GM21390 (cell line): ENCODE data around the gene RILPL2.
"Not testable (repeated sequence)": the region's sequence is repeated elsewhere in the genome, so short reads cannot be mapped to it uniquely, and the experiment has no call there.

Experiments used
- ATAC-seq: cut with Tn5 transposase; IDR thresholded peaks from one replicate; pipeline ENCODE4 v1.9.1; 2021; ENCODE audit not compliant: unreplicated experiment

RILPL2 gene

DNA sequence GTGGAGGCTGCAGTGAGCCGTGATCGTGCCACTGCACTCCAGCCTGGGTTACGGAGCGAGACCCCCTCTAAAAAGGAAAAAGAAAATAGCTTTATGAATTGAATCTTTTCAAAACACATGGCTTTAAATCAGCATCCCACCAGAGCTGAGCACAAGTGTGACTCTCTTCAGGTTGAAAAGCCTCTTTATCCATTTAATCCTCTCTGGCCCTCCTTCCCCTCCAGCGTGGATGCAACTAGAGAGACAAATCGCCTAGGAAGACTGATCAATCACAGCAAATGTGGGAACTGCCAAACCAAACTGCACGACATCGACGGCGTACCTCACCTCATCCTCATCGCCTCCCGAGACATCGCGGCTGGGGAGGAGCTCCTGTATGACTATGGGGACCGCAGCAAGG, 29.2 kb downstream of the RILPL2 start:
- not testable (repeated sequence) for ATAC-seq

DNA sequence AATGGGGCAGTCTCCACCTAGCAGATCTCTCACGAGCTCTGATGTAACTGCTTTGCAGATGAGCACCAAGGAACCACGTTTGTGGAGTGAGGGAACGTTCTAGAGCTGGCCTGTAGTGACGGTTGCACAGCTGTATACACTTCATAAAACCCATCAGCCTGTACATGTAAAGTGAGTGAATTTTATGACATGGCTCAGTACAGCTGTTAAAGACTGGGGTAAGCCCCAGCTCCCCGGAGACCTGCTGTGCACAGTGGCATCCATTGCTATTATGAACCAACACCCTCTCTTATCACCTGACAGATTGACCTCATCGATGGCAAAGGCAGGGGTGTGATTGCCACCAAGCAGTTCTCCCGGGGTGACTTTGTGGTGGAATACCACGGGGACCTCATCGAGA, 31.9 kb downstream of the RILPL2 start:
- ATAC-seq = no peak

DNA sequence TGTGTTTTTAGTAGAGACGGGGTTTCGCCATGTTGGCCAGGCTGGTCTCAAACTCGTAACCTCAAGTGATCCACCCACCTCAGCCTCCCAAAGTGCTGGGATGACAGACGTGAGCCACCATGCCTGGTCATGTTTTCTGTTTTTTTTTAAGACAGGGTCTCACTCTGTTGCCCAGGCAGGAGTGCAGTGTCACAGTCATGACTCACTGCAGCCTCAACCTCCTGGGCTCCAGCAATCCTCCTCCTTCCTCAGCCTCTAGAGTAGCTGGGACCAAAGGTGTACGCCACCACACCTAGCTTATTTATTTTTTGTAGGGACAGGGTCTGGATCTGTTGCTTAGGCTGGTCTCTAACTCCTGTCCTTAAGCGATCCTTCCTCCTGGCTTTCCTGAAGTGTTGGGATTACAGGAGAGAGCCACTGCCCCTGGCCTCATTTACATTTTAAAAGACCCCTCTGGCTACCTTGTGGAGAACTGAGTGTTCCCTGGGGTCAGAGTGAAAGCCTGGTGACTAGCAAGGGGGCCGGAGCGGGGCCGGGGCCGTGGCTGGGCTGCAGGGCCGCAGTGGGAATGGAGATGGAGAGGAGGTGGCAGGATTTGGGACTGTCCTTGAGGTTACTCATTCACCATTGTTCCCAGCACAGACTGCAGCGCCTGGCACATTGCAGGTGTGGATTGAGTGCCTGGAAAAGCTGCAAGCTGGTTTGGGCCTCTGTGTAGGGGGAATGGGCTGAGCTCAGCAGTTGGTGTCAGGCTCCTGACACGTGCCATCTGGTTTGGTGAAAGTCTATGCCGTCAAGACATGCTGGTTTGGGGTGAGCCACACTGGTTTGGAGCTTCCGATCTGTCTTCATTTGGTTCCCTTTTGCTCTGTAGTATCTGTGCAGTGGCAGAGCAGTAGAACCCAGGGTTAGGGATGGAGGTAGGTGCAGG, 34.5 kb downstream of the RILPL2 start:
- ATAC-seq = no peak

DNA sequence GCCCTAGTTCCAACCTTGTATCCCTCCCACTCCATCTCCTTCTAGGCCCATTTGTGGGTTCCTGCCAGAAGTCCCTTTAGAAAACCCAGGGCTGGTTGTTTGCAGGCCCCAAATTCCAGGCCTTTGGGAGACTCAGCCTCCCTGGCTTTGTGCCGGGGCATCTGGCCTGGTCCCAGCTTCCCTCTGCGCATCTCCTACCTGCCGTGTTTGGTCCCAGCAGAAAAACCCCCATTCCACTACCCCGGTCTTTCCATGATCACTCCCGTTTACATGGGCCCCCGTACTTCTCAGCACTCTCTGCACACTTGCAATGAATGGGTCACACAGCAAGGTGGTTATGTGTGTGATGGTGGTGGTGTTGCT, 37.2 kb downstream of the RILPL2 start:
- ATAC-seq = no peak

DNA sequence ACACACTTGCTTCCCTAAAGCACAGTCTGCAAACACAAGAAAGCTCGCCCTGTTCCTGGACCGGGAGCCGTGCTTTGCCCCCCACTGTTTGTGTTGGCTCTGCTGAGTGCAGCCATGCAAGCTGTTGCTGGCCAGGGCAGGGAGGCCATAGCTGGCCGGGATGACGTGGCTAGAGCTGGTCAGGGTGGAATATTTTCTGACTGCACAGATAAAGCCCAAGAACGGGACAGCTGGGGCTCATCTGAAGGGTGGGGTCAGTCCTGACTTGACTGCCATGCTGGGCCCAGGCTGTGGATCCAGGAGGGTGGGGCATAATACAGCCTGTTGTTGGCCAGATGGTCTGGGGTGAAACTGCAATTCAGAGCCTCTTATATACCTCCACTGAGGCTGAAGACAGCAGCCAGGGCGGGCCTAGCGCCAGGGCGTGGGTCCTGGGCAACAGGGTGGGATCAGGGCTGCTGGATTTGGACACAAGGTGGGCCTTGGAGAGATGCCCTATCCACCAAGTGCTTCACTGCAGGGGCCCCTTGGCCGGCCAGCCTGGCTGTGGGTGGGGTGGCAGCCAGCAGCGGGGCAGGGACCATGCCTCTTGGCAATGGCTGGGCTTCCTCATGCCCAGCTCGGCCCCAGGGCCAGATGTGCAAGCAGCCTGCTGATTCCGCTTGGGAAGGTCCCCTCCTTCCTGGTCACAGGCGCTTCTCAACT, 37.8 kb downstream of the RILPL2 start:
- ATAC-seq = no peak

DNA sequence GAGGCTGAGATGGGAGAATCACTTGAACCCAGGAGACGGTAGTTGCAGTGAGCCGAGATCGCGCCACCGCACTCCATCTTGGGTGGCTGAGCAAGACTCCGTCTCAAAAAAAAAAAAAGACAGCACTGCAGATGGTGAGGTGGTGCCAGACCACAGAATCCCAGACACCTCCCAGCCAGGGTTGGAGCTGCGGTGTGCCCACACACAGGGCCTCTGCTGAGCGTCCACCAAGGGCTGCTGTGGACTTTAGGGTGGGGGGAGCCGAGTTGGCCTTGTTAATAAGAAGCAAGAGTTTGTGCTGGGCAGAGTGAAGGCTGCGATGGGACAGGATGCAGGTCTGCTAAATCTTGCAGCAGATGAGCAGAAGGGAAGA, 38.3 kb downstream of the RILPL2 start:
- no peak for ATAC-seq

DNA sequence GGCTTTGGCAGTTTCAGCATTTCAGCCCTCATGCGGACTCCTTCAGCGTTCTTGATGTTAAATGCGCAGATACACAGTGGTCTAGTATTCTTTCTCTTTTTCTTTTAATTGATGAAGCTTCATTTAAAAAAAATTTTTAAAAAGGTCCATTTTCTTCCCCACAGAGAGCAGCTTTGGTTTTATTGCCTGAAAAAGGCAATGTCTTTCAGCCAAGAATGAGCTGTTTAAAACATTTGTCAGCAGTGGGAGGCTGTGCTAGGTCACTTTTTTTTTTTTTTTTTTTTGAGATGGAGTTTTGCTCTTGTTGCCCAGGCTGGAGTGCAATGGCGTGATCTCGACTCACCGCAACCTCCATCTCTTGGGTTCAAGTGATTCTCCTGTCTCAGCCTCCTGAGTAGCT, 39.1 kb downstream of the RILPL2 start:
- no peak for ATAC-seq

DNA sequence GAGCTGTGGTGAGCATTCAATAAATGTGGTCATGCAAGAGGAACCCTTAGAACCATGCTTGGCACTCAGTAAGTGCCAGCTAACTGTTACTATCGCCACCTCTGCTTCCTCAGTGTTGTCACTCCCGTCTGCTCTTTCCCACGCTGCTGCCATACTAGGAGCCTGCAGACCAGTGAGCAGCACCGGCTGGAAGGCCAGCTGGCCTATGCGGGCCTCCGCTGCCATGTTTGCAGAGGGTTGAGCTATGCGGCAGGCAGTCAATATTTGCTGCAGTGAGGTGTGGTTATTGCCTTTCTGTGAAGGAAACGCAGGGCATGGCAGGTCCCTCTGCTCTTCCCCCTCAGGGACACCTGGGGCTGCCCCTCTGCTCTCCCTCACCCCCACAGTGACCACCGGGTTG, 39.5 kb downstream of the RILPL2 start:
- ATAC-seq = no peak

DNA sequence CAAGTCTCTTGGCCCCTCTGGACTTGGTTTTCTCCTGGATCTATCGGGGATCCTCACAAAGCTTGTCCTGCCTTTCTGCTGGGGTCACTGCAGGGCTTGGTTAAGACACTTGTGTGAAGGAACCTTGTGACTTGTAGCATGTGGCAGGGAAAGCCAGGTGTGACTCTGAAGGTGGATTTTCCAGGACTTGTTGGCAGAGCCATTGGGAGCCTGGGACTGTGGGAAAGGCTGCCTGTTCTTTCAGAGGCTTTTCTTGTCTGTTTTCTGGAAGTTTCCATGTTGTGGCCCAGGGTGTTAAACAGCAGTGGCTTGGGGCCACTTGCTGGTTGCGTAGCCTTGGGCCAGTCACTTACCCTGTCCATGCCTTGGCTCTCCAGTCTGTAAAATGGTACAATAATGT, 39.9 kb downstream of the RILPL2 start:
- no peak for ATAC-seq

DNA sequence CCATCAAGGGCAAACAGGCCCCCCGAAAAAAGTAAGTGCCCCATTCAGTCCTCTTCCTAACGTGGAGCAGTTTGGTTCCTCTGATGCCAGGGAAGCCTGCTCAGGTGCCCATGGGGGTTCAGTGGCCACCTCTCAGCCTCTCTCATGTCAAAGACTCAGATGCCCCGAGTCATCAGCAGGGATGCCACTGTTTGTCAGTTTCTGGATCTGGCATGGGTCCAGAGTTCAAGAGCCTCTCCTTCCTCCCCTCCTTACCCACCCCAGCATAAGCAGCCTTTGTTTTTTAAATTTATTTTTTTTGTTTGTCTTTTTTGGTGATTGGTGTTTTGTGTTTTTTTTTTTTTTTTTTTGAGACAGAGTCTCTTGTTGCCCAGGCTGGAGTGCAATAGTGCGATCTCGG, 41.2 kb downstream of the RILPL2 start:
- no peak for ATAC-seq

DNA sequence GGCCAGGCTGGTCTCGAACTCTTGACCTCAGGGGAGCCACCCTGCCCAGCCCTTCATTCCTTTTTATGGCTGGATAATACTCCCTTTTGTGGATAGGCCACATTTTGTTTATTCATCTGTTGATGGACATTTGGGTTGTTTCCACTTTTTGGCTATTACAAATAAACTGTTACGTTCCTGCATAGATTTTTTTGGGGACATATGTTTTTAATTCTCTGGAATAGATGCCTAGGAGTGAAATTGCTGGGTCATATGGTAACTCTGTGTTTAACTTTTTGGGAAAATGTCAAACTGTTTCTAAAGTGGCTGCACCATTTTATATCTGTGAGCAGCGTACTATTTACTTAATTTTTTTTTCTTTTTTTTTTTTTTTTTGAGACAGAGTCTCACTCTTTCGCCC, 42.7 kb downstream of the RILPL2 start:
- no peak for ATAC-seq

DNA sequence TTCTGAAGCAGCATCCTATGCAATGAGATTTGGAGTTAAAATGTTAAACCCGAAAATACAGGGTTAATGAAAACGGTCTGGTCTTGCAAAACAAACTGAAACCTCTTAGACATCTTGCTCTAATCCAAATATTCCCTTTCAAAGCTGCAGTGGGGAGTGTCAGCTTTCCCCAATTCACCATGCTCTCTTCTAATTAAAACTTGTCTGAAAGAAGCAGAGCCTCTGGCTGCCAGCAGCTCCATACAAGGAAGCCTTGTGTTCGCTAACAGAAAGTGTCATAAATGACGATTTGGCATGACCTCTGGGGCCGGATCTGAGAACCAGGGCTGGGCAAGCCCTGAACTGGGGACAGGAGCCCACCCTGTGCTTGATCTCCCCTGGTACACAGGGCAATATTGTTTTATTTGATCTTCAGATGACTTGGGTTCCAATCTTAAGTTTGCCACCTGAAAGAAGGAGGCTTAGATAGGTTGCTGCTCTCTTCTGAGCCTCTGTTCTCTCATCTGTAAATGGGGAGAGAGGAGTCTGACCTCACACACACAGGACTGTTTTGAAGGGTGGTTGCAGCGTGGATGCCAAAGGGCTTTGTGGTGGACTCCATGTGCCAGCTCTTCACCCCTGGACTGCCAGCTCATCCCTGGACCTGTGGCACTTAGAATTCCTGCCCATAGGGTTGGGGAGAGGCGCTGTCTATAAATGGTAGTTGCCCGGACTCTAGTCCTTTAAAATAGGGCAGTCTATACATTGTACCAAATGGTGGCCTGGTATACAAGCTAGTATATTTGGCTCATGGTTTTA, 44.7 kb downstream of the RILPL2 start:
- ATAC-seq = no peak

DNA sequence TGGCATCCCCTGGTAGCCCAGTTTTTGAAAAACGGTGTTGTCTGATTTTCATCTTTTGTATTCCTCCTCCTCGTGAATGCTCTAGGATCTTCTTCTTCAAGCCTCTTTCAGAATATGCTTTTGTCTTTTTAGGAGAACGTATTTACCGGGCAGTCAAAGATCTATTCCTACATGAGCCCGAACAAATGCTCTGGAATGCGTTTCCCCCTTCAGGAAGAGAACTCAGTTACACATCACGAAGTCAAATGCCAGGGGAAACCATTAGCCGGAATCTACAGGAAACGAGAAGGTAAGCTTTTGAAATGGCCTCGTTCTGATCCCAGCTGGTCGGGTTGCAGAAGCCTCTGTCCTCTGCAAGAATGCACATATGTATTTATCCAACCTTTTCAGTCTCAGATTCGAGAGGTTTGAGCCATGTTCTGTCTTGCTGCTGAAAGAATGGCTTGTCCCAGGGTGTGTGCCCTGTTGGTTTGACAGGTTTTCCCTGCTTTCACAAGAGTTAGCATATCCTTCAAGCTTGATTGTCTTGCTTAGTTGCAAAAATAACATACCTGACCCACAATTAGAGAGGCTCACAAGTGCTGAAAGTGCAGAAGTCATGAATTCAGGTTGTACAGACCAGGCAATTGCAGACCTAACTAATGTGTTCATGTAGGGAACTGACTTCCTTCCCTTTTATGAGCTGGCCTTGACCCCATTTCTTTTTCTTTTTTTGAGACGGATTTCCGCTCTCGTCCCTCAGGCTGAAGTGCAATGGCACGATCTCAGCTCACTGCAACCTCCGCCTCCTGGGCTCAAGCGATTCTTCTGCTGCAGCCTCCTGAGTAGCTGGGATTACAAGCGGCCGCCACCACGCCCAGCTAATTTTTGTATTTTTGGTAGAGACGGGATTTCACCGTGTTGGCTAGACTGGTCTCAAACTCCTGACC, 45.7 kb downstream of the RILPL2 start:
- ATAC-seq = no peak

DNA sequence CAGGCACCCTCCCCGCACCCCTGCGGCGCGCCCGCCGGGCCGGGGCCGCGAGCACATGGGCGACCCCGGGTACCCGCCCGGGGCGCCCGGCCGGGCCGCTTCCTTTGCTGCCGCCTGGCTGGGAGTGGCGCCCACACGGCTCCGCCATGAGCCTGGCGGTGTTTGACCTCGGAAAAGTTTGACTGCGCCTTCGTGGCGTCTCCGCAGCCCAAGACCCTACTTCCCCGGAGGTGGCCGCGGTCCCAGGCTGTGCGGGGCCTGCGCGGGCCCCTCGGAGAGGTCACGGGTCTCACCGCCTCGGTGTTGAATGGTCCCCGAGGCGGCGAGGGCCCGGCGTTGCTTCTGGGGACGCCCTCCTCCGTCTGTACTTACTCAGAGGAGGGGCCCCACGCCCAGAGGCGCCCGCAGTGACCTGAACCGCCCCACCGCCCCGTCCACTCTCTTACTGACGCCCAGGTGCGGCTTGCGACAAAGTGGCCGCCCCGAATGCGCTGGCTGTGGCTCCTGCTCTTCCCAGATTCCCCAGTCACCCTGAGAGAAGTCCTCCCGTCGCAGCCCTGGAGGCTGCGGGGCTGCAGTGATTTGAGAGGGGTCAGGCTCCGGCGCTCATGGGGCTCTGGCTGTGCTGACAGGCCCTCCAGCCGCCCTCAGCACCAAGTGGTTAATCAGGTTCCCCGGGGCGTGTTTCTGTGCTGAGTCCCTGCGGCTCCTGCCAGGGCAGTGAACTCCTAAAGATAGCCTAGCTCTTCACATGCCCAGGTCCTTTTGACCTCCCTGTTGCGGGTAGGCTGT, 46.7 kb downstream of the RILPL2 start:
- peak; percentile 33 for ATAC-seq

DNA sequence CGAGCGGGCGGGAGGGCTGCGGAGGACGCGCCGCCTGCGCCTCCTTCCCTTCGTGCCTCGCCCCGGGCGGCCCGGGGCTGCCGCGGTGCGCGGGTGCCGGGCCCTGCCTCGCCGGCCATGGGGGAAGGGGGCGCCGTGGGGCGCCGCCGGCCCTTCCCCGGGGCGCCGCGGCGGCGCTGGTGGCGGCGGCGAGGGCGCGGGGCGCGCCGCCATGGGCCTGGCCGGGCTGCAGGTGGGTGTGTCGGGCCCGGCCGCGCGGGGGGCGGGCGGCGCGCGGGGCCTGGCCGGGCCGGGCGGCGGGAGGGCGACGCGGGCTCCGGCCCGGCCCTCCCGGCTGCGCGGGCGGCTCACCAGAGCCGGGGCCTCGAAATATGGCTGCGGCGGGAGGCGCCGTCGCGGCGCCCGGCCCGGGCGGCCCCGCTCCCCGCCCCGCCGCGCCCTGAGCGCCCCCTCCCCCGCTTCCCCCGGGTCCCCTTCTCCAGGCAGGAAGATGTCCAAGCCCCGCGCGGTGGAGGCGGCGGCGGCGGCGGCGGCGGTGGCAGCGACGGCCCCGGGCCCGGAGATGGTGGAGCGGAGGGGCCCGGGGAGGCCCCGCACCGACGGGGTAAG, 47.4 kb downstream of the RILPL2 start:
- ATAC-seq = no peak

DNA sequence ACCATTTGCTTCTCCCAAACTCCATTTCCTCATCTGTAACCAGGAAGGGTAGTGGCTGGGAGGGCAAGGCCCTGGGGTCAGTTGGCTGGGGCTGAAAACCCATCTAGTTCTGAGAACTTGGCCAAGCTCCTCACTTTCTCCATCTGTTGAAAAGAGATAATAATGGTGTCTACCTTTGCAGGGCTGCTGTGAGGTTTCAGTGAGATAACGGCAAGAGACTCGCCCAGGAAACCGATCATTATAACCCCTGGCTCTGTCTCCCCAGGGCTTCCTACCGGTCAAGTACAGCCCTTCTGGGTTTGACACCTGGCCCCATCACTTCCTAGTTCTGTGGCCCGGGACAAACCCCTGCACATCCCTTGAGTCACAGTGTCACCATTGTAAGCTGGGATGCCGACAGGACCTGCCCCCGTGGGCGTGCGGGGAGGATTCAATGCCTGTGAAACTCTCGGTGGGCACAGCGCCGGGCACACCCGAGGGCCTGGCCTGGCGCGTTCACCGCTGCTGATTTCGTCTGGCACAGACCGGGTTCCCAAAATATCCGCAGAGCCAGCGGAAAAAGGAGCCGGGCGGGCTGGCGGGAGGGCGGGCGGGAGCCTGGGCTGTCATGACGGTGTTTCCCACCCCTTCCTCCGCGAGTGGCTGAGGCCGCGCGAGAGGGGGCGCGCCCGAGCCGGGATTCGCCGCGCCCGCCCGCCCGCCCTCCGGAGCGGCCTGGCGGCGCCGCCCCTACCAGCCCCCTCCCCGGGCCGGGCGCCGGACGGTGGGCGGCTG, 48.1 kb downstream of the RILPL2 start:
- ATAC-seq = peak; percentile 41

DNA sequence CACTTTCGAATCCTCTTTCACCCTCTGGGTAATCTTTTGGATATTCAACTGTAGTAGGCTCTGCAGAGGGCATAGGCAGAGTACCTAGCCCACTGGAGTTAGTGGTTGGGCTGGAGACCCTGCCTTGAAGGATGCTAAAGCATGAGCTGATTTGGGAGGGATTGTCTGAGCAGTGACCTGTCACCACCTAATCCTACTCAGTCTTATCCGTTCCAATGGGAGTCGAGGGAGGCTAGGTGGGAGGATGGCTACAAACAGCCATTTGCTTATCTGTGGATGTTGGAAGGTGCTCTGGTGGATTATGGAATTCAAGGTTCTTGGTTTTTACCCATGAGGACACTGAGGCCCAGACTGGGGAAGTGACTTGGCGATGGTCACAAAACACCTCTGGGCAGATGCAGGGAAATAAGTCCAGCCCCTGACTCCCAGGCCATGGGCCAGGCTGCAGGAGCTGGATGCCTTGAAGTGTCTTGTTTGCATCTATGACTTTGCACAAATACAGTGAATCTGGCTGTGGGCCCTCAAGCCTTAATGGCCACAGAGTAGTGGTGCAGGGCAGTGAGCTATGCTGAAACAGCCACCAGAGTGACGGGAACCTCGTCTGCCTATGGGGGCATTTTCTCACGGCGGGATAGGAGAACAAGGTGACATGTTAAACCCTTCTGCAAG, 48.8 kb downstream of the RILPL2 start:
- no peak for ATAC-seq

DNA sequence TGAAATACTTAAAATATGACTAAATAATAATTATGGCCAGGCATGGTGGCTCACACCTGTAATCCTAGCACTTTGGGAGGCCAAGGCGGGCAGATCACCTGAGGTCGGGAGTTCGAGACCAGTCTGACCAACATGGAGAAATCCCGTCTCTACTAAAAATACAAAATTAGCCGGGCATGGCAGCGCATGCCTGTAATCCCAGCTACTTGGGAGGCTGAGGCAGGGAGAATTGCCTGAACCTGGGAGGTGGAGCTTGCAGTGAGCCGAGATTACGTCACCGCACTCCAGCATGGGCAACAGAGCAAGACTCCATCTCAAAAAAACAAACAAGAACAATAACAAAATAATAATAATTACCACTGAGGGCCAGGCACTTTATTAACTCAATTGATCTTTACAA, 50.9 kb downstream of the RILPL2 start:
- not testable (repeated sequence) for ATAC-seq
